GM12891 (cell line): Measurements from ENCODE around the gene MYO5B.
"Not testable (repeated sequence)": the region's sequence is repeated elsewhere in the genome, so short reads cannot be mapped to it uniquely, and the experiment has no call there.

Experiments used
- DNase-seq: peaks from one replicate; pipeline ENCODE4 v3.0.0; 2011; ENCODE audit warnings: low spot score; ENCODE audit not compliant: insufficient read length
- FAIRE-seq: peaks from 2 replicates; lab custom pipeline; 2011; peaks lifted over from hg19 to GRCh38; lab: Jason Lieb, UNC
- PAX5 ChIP-seq: IDR thresholded peaks from 2 replicates; pipeline ENCODE4 v1.6.1; 2011; ENCODE audit warnings: low read length, moderate library complexity, mild to moderate bottlenecking; ENCODE audit not compliant: insufficient read depth, severe bottlenecking
- POLR2A ChIP-seq: IDR thresholded peaks from 2 replicates; pipeline ENCODE4 v1.6.1; 2011; ENCODE audit warnings: low read depth, low read length, control low read depth
- POLR2AphosphoS5 ChIP-seq: IDR thresholded peaks from 2 replicates; pipeline ENCODE4 v1.6.1; 2011; ENCODE audit warnings: low read depth, low read length, control low read depth
- POU2F2 ChIP-seq: IDR thresholded peaks from 2 replicates; pipeline ENCODE4 v1.6.1; 2011; ENCODE audit warnings: low read depth, mild to moderate bottlenecking, control low read depth, low read length, moderate library complexity
- SPI1 ChIP-seq: IDR thresholded peaks from 2 replicates; pipeline ENCODE4 v1.6.1; 2011; ENCODE audit warnings: low read depth, low read length, control low read depth
- TAF1 ChIP-seq: IDR thresholded peaks from 2 replicates; pipeline ENCODE4 v1.6.1; 2011; ENCODE audit warnings: low read depth, low read length, control low read depth

Gene MYO5B

DNA sequence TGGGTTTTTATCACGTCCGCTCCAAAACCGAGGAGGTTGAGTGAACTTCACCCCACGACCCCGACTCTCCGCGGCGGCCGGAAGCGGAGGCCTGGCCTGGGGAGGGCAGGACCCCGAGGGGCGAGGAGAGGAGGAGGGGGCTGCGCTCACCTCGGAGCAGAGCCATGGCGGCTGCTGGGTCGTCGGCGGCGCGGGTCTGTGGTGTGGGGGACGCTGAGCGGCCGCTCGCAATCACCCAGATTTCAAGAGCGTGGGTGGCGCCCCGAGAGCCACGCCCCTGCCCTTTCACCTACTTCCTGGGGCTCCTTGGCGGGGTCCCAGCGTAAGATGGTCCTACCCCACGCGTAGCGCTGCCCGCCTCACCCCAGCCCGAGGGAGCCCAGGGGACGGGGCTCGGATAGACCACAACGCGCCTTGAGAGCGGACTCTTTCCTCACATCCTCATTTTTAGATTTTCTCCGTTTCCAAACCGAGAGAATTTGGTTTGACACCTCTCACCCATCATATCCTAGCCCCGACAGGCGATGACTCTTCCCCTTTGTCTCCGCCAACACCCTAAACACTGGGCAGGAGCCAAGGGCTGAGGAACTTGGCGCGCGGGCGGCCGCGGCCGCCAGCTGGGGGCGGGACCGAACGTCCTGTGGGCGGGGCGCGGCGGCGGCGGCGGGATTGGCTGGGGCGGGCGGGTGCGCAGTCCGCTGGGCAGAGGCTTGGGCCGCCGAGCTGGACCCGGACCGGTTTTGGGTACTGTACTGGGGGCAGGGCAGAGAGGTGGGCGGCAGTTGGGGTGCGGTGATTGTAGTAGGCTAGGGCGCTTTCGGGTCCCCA lies 381.4 kb downstream of the MYO5B start, which contains the start of gene ACAA2:
Gene ACAA2, minus strand, starts transcription at position 215 of the 828 bp plus-strand sequence. Its CDS starts 49 bp downstream, at position 166.
- peak; percentile 62 for DNase-seq
- TF ChIP-seq TAF1 (no peak), SPI1 (peak; percentile 48), POLR2AphosphoS5 (peak; percentile 44; the same call in 1 of the 2 replicates), POLR2A (peak; percentile 44)
- peak; percentile 93 for FAIRE-seq

DNA sequence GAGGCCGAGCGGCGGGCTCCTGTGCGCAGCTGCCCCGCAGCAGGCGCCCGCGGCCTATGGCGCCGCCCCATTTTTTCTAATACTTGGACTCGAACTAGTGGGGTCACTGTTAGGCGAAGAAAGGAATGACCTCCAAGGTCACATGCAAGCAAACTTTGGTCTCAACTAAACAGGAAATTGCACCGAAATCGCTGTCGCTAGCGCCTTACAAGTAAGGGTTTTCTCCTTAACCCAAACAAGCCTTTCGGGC lies 382.0 kb downstream of the MYO5B start:
- FAIRE-seq (no peak), DNase-seq (no peak)
- TF ChIP-seq SPI1 (no peak), POU2F2 (no peak), POLR2A (no peak), TAF1 (no peak), PAX5 (no peak), POLR2AphosphoS5 (no peak)

DNA sequence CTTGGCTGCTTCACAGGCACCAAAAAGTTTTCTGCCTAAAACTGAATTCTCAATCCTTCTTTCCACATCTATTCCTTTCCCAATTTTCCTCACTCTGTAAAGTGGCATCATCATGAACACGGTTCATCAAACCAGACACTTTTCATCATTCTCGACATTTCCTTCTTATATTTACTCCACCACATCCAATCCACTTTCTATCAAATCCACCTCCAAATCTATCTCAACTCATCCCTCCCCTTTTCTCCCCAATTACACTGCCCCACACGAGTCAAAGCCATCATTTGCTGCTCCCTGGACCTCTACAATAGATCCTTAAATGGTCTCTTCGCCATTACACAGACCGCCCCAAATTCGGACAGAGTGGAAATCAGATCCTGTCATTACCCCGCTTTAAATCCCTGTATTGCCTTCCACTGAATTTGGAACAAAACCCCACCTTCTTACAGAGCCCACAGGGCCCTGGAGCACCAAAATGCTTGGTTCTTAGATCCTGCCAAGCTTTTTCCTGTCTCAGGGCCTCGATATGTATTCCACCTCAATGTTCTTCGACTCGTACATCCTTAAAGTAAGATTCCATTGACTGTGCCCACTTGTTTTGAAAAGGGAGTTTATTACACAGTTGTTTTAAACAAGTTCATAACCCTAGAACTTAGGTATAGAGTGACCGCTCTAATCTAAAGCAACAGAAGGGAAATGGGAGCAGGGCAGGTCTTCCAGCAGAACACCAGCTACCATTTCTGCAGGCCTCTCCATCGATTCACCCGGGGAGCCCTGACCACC lies 382.5 kb downstream of the MYO5B start:
- FAIRE-seq (no peak), DNase-seq (no peak)
- TF ChIP-seq TAF1 (no peak), PAX5 (no peak), POLR2A (no peak), POU2F2 (no peak), POLR2AphosphoS5 (no peak), SPI1 (no peak)

DNA sequence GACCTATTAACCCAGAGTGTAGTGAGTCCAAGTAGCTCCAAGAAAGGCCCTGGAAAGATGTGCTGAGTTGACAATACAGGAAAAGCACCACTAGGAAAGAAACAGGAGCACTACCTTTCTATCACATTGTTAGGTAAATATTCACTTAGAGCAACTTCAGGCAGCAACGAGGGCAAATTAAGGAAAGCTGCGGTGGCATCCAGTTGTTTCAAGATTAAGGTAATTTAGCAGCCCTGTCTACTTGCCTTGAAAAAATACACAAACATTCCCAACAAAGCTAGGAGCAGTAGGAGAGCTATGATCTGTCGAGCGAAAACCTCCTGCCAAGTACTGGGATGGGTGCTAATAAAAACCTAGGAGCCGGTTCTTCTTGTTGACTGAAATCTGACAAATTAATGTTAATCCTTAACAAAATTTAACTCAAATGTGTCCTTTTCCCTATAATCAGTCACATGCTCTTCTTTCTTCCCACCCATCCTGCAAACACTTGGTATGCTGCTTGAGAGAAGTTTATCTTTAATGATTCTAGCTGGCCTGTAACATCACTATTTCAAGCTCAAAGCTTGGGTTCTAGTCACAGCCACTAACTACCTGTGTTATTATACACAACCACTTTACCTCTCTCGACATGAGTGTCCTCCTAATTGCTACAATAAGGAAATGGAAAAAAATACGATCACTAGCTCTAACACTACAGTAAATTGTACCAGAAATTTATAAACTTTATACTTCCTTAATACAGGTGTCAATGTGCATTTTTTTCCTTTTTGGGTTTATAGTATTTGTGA lies 383.6 kb downstream of the MYO5B start:
- TF ChIP-seq POU2F2 = no peak
- TF ChIP-seq PAX5 = no peak
- TF ChIP-seq POLR2AphosphoS5 = no peak
- TF ChIP-seq SPI1 = no peak
- no peak for TF ChIP-seq TAF1
- TF ChIP-seq POLR2A = no peak
- FAIRE-seq (peak; percentile 23), DNase-seq (no peak)

DNA sequence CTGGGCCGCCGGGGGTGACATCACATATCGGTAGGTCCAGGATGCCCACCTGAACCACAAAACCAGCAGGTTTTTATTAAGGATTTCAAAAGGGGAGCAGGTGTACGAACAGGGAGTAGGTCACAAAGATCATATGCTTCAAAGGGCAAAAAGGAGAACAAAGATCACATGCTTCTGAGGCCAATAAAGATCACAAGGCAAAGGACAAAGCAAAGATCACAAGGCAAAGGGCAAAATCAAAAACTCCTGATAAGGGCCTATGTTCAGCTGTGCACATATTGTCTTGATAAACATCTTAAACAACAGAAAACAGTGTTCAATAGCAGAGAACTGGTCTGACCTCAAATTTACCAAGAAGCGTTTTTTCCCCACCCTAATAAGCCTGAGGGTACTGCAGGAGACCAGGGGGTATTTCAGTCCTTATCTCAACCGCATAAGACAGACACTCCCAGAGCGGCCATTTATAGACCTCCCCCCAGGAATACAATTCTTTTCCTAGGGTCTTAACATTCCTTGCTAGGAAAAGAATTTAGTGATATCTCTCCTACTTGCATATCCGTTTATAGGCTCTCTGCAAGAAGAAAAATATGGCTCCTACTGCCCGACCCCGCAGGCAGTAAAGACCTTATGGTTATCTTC lies 386.3 kb downstream of the MYO5B start:
- not testable (repeated sequence) for FAIRE-seq, DNase-seq

DNA sequence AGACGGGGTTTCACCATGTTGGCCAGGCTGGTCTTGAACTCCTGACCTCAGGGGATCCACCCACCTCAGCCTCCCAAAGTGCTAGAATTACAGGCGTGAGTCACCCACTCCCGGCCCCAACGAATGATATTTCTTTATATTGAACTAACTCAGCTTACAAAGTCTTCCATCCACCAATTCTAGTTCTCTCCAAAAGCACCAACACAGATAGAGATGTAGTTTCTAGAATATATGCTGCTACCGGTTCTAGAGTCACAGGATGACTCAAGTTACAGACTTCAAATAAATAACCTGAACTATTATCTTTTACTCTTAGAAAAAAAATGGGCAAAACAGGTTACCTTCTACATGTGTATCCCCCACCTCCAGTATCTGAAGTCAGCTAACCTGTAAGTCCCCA lies 390.9 kb downstream of the MYO5B start:
- no peak for TF ChIP-seq POU2F2
- TF ChIP-seq PAX5 = no peak
- TF ChIP-seq POLR2A = no peak
- no peak for TF ChIP-seq SPI1
- TF ChIP-seq TAF1 = no peak
- TF ChIP-seq POLR2AphosphoS5 = no peak
- no peak for FAIRE-seq
- no peak for DNase-seq

DNA sequence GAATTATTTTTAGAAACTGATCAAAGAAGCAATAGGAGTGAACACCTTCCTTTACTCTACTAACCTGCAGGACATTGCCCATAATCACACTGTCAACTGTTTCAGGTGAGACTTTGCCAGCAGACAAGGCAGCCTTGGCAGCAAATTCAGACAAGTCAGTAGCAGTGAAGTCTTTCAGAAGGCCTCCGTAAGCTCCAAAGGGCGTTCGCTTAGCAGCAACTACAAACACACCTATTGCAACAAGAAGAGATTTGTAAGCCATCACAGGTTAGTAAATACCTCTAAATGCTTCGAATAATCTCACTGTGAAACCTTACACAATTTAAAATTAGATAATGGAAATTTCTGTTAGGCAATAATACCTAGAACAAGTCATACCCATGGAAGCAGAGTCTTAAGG lies 392.3 kb downstream of the MYO5B start:
- DNase-seq (no peak), FAIRE-seq (no peak)
- TF ChIP-seq SPI1 (no peak), POLR2A (no peak), TAF1 (no peak), POU2F2 (no peak), POLR2AphosphoS5 (no peak), PAX5 (no peak)

DNA sequence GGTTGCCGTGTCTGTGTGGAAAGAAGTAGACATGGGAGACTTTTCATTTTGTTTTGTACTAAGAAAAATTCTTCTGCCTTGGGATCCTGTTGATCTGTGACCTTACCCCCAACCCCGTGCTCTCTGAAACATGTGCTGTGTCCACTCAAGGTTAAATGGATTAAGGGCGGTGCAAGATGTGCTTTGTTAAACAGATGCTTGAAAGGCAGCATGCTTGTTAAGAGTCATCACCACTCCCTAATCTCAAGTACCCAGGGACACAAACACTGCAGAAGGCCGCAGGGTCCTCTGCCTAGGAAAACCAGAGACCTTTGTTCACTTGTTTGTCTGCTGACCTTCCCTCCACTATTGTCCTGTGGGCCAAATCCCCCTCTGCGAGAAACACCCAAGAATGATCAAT lies 394.5 kb downstream of the MYO5B start:
- DNase-seq, FAIRE-seq: not testable (repeated sequence)

DNA sequence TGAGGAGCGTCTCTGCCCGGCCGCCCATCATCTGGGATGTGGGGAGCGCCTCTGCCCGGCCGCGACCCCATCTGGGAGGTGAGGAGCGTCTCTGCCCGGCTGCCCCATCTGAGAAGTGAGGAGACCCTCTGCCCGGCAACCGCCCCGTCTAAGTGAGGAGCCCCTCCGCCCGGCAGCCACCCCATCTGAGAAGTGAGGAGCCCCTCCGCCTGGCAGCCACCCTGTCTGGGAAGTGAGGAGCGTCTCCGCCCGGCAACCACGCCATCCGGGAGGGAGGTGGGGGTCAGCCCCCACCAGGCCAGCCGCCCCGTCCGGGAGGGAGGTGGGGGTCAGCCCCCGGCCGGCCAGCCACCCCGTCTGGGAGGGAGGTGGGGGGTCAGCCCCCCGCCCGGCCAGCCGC lies 395.1 kb downstream of the MYO5B start:
- not testable (repeated sequence) for DNase-seq, FAIRE-seq

DNA sequence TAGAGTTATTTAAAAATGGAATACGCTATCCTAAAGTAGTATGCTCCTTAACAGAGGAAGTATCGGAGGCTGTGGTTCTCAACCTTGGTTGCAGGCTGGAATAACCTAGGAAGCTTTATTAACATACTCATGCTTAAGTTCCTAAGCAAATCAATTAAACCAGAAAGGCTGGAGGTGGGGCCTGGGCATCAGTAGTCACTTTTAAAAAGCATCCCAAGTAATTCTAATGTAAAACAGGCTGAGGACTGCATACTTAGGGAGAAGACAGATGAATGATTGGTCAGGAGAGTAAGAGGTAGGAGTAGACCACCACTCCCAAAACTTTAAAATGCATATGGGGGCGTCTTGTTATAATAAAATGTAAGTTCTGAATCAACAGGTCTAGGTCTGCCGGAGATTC lies 396.9 kb downstream of the MYO5B start:
- DNase-seq (no peak), FAIRE-seq (no peak)
- no peak for TF ChIP-seq TAF1
- TF ChIP-seq POLR2A = no peak
- TF ChIP-seq POU2F2 = no peak
- no peak for TF ChIP-seq PAX5
- no peak for TF ChIP-seq SPI1
- TF ChIP-seq POLR2AphosphoS5 = no peak
